Ramos (cell line): ENCODE measurements around the gene PCGF3.

Source experiments
- in situ Hi-C: fragments of 300-500 bp; cut with MboI; formaldehyde crosslinking; loops from one replicate; pipeline ENCODE4 v1.14.3; 2022; ENCODE audit warnings: low sequenced_read_pairs; ENCODE audit not compliant: unreplicated experiment

Gene PCGF3

GRCh38 chr4:705278-706082 is at the start of gene PCGF3:
Gene PCGF3, plus strand, starts transcription at chr4:705832. Its CDS starts 27,849 bp downstream, at chr4:733681.
- in situ Hi-C loops: no loop called here

GRCh38 chr4:656436-657337 is 48.9 kb upstream of the PCGF3 start:
- in situ Hi-C loops: no loop called here

GRCh38 chr4:657338-657833 is 48.2 kb upstream of the PCGF3 start:
- in situ Hi-C loops: no loop called here

GRCh38 chr4:657834-658667 is 47.6 kb upstream of the PCGF3 start:
- in situ Hi-C loops: no loop called here

- in situ Hi-C loops: no loop called here
Observed at GRCh38 chr4:658681-659667, 46.7 kb upstream of the PCGF3 start.

GRCh38 chr4:659851-660250 is 45.8 kb upstream of the PCGF3 start:
- in situ Hi-C loops: no loop called here

- in situ Hi-C loops: no loop called here
Observed at GRCh38 chr4:660401-660800, 45.2 kb upstream of the PCGF3 start.

- in situ Hi-C loops: no loop called here
Observed at GRCh38 chr4:661231-661630, 44.4 kb upstream of the PCGF3 start.

- in situ Hi-C loops: no loop called here
Observed at GRCh38 chr4:661881-662761, 43.5 kb upstream of the PCGF3 start.

GRCh38 chr4:663046-663437 is 42.6 kb upstream of the PCGF3 start:
- in situ Hi-C loops: no loop called here

GRCh38 chr4:663438-664428 is 41.9 kb upstream of the PCGF3 start:
- in situ Hi-C loops: no loop called here

- in situ Hi-C loops: no loop called here
Observed at GRCh38 chr4:664713-665231, 40.9 kb upstream of the PCGF3 start.

GRCh38 chr4:665381-665750 is 40.3 kb upstream of the PCGF3 start:
- in situ Hi-C loops: no loop called here

- in situ Hi-C loops: no loop called here
Observed at GRCh38 chr4:665751-666435, 39.7 kb upstream of the PCGF3 start.

GRCh38 chr4:666436-666810 is 39.2 kb upstream of the PCGF3 start:
- in situ Hi-C loops: no loop called here

GRCh38 chr4:666822-667544 is 38.6 kb upstream of the PCGF3 start:
- in situ Hi-C loops: no loop called here
